Measurements from ENCODE around the gene RMND5B.

DNA sequence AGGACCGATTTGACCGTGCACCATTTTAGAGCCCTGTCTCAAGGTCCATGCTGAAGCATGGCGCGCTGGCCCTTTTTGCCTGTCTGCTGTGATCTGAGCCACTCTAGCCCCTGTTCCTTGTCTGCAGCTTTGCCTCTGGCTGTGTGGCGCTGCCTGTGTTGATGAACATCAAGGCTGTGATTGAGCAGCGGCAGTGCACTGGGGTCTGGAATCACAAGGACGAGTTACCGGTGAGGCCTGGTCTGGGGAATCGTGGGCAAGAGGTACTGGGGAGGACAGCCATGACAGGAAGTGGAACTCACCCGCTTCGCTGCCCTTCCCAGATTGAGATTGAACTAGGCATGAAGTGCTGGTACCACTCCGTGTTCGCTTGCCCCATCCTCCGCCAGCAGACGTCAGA, 16.6 kb downstream of the RMND5B start:
- TF ChIP-seq ETV5 (CRISPR knock-in tag; IDR thresholded peaks at IDR 0.05; ENCODE audit: borderline replicate concordance), result no peak
- no peak for TF ChIP-seq RAD51 (IDR thresholded peaks at IDR 0.05; ENCODE audit: borderline replicate concordance)
- TF ChIP-seq, protein P1, sequence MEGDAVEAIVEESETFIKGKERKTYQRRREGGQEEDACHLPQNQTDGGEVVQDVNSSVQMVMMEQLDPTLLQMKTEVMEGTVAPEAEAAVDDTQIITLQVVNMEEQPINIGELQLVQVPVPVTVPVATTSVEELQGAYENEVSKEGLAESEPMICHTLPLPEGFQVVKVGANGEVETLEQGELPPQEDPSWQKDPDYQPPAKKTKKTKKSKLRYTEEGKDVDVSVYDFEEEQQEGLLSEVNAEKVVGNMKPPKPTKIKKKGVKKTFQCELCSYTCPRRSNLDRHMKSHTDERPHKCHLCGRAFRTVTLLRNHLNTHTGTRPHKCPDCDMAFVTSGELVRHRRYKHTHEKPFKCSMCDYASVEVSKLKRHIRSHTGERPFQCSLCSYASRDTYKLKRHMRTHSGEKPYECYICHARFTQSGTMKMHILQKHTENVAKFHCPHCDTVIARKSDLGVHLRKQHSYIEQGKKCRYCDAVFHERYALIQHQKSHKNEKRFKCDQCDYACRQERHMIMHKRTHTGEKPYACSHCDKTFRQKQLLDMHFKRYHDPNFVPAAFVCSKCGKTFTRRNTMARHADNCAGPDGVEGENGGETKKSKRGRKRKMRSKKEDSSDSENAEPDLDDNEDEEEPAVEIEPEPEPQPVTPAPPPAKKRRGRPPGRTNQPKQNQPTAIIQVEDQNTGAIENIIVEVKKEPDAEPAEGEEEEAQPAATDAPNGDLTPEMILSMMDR (CRISPR knock-in tag; IDR thresholded peaks at IDR 0.05), result no peak
- no peak for TF ChIP-seq ZNF687 (CRISPR knock-in tag; IDR thresholded peaks at IDR 0.05)

Measured in HepG2 (cell line).